ENCODE measurements around the gene DNAJC5.

DNAJC5 gene

DNA sequence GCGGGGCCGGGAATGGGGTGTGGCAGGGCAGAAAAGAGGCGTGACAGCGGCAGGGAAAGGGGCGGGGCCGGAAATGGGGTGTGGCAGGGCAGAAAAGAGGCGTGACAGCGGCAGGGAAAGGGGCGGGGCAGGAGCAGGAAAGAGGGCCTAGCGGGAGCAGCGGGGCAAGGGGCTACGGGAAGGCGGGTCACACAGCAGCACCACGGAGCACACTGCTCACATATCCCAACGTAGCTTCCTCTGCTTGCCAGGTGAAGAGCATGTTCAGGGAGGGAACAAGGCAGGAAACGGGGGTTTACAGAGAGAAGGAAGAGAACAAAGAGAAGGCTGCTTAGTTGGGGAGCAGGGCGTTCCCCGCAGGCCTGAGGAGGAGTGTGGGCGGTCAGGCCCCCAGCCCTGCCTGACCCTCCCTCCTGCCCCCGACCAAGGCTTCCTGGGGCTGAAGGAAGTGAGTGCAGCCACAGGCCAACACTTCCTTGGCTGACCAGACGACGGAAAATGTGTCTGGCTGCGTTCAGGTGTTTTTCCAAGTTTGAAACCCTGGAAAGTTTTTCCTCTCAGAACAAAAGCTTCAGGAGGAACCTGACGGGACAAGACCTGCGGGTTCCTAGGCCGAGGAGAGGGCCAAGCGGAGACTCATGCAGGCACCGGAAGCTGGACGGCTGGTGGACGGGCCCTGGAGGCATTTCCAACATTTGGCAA, 47.5 kb downstream of the DNAJC5 start:
- DNase-seq: no peak

DNA sequence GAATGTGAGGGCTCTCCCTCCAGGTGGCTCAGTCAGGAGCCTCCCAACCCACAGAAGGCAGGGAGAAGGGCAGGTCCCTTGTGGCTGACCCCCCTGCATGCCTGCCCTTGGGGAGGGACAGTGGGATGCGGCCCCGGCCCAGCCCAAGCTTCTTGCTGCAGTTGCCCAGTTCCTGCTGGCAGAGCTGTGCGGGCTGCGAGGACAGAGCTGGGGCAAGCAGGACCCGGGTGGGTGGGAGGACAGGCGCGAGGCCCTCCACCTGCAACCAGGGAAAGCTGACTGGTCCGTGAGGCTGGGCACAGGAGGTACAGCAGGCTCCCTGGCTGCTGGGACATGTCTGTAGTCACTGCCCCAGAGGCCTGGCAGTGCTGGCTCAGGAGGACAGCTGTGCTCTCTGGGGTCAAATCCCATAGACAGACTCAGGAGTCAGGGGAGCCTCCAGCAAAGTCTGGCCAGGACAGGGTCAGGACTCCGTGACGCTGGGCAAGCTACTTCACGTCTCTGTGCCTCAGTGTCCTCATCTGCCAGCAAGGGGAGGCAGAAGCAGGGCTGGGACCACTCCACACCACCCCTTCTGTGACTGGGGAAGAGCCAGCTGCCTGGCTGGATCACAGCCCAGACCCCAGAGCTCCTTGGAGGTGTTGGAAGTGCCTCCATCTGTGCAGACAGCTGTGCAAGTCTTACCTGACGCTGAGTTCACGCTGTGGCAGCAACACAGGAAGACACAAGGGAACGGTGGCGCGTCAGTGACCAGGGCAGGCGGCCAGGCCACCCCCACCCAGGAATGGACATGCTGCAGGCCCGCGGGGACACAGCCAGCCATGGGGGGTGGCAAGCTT, 48.3 kb downstream of the DNAJC5 start:
- no peak for DNase-seq

DNA sequence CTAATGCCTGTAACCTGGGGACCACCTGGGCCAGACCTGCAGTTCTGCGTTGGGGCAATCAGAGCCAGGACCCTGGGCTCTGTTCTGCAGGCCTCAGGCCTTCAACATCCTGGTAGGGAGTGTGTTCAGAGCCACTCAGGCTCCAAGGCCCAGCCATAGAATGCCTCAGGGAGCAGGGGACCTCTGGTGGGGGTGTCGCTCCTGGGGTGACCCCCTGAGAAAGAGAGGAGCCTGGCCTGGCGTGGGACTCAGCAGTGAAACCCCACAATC, 48.8 kb downstream of the DNAJC5 start:
- DNase-seq: no peak

DNA sequence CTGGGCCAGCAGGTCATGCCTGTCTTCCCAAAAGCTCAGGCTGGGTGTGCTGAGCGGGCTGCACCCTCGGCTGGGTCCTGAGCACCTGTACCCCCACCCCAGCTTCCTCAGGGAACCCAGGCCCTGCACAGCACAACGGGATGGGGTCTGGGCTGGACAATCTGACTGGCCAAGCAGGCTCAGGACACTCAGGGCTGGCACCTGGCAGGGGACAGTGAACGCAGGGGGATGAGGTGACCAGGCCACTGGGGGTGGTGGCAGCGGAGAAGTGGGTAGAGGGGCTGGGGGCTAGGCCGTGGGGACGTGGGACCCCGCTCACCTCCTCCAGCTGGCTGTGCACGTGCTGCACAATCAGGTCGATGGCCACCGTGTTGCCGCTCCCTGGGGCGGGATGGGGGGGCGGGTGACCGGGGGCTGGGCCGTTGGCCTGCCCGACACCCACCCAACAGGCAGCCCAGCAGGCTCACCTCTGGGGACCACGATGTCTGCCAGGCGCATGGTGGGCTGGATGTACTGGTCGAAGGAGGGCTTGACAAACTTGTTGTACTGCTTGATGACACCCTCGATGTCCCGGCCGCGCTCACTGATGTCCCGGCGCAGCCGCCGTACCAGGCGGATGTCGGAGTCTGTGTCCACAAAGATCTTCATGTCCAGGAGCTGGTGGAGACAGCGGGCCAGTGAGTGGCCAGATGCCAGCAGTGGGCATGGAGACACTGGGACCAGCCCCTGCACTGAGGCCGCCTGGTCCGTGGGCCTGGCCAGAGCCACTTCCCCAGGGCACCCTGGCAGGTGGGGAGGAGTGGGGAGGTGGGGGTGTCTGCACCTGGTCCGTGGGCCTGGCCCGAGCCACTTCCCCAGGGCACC, 49.4 kb downstream of the DNAJC5 start:
- no peak for DNase-seq

- DNase-seq: no peak
Measured at GRCh38 chr20:63945031-63945658, 50.2 kb downstream of the DNAJC5 start.

- DNase-seq: no peak
Measured at GRCh38 chr20:63945921-63946920, 51.3 kb downstream of the DNAJC5 start.

DNA sequence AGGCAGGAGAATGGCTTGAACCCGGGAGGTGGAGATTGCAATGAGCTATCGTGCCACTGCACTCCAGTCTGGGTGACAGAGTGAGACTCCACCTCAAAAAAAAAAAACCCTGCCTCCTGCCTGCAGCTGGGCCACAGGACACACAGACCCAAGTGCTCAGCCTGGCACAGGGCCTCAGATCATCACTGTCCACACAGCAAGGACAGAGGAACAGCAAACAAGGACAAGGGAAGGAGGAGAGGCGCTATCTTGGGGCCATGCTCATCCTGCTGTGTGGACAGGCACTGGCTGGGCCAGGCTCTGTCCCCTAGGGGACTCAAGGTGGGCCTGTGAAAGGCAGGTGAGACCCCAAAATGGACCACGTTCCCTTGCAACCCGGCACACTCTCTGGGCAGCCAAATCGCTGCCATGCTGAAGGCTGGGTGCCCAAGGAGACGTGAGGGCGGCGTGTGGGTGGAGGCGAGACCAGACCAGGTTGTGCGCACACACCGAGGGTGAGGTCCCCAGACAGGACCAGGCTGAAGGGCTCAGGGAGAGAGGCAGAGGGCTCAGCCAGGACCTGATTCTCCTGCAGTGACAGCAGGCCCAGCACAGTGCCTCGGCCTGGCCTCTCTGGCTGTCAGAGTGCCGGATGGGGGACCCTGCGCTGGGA, 52.2 kb downstream of the DNAJC5 start:
- DNase-seq: no peak

DNA sequence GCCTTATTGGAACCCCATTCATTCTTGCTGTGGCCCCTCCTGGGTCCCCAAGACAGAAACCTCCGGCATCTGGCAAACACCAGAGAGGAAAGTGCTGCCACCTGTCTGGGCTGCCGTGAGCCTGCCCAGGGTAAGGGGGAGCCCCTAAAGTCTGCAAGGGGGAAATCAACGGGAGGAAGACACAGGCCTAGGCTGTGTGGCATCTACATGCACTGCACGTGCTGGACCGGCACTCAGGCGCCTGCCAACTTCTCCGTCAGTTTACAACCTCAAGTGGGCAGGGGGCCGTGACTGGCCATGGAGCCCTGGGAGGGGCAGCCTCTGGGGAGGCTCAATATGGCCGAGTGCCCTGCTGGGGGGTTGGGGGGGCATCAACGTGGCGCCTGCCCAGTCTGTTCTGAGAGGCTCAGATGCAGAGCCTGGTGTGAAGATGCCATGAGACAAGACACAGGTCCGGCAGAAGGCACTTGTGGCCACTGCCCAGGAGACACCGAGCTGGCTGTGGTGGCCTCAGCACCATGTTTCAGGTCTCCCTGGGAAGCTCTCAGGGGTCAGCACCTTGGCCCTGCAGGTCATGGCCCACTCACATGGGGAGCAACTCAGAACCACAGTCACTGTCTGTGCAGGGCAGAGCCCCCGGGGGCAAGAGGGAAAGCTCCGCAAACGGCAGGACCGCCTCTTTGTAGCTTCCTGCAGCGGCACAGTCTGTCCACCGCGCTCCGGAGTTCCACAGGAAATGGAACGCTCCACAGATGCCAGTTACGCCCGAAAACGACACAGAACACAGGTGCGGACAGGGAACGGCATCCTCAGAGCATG, 52.9 kb downstream of the DNAJC5 start:
- no peak for DNase-seq

DNA sequence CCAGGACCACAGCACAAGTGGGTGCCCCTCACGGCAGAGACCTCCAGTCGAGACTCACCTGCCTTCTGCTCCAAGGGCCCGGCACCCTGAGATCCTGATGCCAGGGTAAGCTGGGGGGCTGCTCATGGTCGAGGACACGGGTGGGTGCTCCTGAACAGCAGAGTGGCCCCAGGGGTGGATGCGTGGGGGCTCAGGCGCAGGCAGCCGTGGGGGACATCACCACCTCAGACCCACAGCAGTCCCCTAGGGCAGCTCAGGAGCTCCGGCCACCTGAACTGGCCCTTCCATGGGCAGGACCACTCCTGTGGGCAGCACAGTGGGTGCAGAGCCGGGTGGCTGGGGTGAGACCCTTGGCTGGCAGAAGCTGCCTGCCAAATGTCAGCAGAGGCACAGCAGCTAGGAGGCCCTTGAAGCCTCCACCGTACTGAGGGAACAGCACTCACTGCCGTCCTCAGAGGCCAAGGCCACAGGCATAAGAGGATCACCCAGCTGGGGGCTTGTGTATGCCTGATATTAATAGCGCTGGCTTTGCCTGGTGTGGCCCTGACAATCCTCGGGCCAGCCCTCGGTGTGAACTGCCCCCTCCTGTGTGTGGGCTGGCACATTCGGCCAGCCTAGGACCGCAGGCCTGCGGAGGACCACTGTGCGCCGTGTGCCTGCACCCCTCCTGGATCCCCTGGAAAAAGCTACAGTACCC, 55.9 kb downstream of the DNAJC5 start:
- no peak for DNase-seq

GRCh38 chr20:63951398-63952209, 56.7 kb downstream of the DNAJC5 start:
- no peak for DNase-seq

DNA sequence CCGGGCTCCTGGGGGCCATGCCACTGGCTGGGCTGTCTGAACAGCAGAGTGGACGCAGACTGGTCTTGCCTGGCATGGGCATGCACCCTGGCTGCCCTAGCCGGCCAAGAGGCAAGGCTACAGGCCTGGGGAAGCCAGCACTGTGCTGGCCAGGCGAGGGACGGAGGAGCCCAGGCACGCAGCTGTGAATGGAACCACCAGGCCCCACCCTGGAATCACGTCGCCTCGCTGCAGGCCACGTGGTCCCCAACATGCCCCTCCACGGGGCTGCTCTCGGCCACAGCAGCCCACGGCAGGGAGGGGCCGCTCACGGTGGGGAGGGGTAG, 57.2 kb downstream of the DNAJC5 start:
- DNase-seq: no peak

DNA sequence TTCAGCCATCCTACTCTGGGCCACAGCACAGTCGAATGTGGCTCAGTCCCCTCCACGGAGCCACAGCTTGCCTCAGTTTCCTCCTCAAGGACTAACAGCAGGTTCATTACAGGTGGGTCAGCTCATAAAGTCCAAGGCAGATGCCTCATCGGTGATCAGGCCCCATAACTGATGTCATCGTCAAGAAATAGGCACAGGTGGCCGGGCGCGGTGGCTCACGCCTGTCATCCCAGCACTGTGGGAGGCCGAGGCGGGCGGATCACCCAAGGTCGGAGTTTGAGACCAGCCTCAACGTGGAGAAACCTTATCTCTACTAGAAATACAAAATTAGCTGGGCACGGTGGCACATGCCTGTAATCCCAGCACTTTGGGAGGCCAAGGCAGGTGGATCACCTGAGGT, 57.8 kb downstream of the DNAJC5 start:
- DNase-seq: no peak

- DNase-seq: no peak
Measured at GRCh38 chr20:63953764-63954429, 59.0 kb downstream of the DNAJC5 start.

GRCh38 chr20:63955281-63955826, 60.4 kb downstream of the DNAJC5 start:
- DNase-seq: no peak

DNA sequence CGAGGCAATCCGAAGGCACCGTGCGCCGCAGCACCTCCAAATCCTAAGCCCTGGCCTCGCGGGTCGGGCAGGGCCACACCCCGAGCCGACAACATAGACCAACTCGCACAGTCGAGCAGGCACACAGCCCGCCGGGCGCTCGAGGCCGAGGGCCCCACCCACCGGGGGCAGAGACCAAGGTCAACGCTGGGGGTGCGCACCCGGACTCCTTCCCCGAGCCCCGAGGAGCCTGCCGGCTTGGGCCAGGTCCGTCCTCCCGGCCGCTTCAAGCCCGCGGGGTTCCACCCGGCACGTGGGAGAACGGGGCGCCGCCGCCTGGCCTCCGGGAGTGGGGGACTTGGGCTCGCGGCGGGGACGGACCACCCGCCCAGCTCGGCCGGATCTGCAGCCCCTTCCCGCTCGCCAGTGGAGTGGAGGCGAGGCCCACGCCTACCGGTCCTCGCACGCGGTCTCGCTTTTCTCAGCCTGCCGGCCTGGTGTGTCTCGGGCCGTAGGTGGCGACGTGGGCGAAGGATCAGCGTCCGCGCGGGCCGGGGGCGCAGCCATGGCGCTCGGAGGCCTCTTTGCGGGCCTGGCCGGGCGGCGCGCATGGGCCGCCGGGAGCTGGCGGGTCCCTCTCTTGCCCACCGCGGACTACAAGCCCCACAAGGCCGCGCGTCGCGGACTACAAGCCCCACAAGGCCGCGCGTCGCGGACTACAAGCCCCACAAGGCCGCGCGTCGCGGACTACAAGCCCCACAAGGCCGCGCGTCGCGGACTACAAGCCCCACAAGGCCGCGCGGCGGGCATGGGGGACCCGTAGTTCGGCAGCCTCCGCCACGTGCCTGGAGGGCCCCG, 61.1 kb downstream of the DNAJC5 start, which contains the start of gene UCKL1:
UCKL1 (minus strand) TSS at position 590 of the 837 bp plus-strand sequence; CDS start at position 546, 44 bp downstream.
- peak; percentile 45 for DNase-seq

DNA sequence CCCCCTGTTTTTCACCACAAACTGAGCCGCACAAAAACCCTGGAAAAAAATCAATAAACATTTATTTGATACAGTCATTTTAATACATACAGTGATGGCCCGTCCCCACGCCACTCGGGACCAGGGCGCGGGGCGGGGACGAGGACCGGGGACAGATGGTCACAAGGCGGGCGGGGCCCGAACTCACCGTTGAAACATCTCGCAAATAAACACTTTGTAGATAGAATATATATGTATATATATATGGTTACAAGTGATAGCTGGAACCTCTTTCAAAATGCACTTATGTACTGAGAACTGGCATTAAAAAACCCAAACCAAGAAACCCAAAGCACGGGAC, 61.7 kb downstream of the DNAJC5 start:
- DNase-seq: no peak

DNA sequence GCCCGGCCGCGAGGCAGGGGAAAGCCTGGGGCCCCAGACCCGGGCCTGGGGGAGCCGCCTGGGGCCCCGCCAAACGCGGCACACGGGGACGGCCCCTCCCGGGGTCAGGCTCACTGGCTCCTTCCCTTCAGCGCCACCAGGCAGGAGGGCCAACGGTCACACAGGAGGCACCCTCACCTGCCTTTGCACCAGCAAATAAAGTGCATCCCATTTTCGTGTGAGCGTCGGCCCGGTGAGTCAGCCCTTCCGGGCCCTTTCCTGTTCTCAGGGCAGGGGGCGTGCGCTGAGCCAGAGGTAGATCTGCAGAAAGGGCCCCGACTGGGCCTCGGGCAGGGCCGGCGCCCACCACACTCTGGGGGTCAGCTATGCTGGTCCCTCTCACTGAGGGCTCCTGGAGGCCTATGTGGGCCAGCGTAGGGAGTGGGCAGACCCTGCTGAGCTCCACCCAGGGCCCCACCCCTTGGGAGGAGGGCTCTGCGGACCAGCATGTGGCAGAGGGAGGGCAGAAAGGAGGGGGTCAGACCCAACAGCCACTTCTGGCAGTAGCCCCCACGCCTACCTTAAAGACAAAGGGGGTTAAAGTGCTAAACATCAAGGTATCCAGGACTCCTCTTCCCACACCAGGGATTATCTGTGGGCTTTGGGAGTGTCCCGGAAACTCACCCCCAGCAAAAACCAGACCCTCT, 62.2 kb downstream of the DNAJC5 start:
- peak; percentile 76 for DNase-seq

Data from NCI-H748 treated with DMSO at 0.1 percent for 48 hours (cell line).